ENCODE results near the gene IKZF2.

GRCh38 chr2:213079756-213080155 lies 71.7 kb downstream of the IKZF2 start:
- no peak for TF ChIP-seq CTCF (IDR thresholded peaks at IDR 0.05)
- TF ChIP-seq EP300 (IDR thresholded peaks at IDR 0.05) = no peak
